ENCODE results near the gene ZNF691. TPM values are rescaled to one million over a fixed set of nuclear protein-coding genes. Genes with fewer than 3 reads are reported as not detected.

The ZNF691 gene
- total RNA-seq, 4 donors from 2014 or later: 7.6 to 11.6 (median 9.9) TPM

DNA sequence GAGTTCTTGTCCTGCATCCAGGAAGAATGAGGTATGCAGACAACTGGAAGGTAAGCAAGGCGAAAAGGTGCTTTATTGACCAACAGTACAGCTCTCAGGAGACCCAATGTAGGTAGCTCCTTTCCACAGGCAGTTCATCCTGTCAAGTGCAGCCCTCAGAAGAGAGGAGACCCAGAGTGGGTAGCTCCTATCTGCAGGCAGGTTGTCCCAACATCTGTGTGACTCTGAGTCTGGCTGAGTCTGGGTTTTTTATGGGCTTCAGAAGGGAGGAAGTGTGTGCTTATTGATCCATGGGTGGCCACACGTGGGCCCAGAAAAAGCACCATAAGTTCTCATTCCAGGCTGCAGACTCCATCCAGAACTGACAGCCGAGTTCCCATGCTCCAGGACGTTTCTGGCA, 34.0 kb downstream of the ZNF691 start:
- H3K4me3 ChIP-seq (ENCODE audit: low read depth, poor library complexity, severe bottlenecking): no peak overlapping the region
- 62 to 68% methylated on average over 4 of the region's 4 CpGs for WGBS, 2 donors
- no peak for TF ChIP-seq POLR2A (IDR thresholded peaks at IDR 0.05)
- TF ChIP-seq, protein P1, sequence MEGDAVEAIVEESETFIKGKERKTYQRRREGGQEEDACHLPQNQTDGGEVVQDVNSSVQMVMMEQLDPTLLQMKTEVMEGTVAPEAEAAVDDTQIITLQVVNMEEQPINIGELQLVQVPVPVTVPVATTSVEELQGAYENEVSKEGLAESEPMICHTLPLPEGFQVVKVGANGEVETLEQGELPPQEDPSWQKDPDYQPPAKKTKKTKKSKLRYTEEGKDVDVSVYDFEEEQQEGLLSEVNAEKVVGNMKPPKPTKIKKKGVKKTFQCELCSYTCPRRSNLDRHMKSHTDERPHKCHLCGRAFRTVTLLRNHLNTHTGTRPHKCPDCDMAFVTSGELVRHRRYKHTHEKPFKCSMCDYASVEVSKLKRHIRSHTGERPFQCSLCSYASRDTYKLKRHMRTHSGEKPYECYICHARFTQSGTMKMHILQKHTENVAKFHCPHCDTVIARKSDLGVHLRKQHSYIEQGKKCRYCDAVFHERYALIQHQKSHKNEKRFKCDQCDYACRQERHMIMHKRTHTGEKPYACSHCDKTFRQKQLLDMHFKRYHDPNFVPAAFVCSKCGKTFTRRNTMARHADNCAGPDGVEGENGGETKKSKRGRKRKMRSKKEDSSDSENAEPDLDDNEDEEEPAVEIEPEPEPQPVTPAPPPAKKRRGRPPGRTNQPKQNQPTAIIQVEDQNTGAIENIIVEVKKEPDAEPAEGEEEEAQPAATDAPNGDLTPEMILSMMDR (IDR thresholded peaks at IDR 0.05): no peak
- no peak for DNase-seq (ENCODE audit: low spot score in 2 of 2)
- intact Hi-C loops (cut with DNase I; ENCODE audit: low total_unique reads): no loop called here

DNA sequence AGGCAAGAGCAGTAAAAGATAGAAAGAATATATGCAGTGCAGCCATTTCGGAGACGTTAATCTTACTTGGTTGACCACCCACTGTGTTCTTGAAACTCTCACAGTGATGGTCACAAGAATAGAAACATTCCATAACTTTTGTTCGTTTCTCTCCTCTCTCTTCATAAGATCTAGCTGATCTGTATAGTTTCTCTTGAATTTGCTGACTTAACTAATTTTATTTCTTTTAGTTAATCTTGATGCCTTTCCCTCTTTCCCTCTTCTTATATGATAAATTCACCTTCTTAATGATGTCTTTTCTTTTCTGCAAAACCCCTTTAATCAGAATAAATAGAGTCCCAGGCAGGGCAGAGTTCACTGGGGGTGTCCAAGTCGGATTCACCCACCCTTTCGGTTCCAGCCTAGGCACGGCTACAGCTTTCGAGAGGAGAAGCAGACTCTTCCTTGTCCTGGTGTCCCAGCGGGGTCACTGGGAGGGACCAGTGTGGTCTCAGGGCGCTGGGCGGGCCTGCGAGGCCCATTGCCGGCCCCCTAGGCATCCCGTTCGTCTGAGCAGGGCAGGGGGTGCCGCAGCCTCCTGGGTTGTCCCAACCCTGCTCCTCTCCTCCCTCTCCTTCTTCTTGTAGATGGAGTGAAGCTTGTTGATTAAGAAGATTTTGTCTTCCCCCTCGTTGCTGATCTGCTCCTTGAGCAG, 39.8 kb downstream of the ZNF691 start:
- no peak for DNase-seq (ENCODE audit: low spot score in 2 of 2)
- intact Hi-C loops (cut with DNase I; ENCODE audit: low total_unique reads): no loop called here
- 82 to 89% methylated on average over 16 of the region's 16 CpGs for WGBS, 2 donors
- no peak overlapping the region for H3K4me3 ChIP-seq (ENCODE audit: low read depth, poor library complexity, severe bottlenecking)
- TF ChIP-seq POLR2A (IDR thresholded peaks at IDR 0.05): no peak
- TF ChIP-seq, protein P1 (IDR thresholded peaks at IDR 0.05): no peak

DNA sequence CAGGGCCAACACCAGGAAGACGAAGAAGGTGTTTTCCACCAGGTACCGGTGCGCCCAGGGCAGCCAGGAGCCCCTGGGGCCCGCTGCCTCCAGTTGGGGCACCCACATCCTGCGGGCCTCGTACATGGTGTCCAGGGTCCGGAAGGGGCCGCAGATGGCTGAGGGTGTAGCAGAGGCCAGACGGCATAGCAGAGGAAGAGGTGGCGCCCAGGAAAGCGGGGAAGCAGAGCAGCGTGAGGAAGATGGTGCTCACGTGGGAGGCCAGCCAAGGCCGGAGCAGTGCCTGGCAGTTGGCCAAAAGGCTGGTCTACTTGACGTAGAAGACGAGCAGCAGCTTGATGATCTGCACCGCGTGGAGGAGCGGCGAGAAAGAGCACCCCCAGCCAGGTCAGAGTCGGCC, 40.4 kb downstream of the ZNF691 start:
- intact Hi-C loops (cut with DNase I; ENCODE audit: low total_unique reads): no loop called here
- TF ChIP-seq, protein P1 (IDR thresholded peaks at IDR 0.05): no peak
- TF ChIP-seq POLR2A (IDR thresholded peaks at IDR 0.05): no peak
- no peak for DNase-seq (ENCODE audit: low spot score in 2 of 2)
- WGBS, 2 donors: 77 to 78% methylated on average over 21 of the region's 21 CpGs
- H3K4me3 ChIP-seq (ENCODE audit: low read depth, poor library complexity, severe bottlenecking): no peak overlapping the region

DNA sequence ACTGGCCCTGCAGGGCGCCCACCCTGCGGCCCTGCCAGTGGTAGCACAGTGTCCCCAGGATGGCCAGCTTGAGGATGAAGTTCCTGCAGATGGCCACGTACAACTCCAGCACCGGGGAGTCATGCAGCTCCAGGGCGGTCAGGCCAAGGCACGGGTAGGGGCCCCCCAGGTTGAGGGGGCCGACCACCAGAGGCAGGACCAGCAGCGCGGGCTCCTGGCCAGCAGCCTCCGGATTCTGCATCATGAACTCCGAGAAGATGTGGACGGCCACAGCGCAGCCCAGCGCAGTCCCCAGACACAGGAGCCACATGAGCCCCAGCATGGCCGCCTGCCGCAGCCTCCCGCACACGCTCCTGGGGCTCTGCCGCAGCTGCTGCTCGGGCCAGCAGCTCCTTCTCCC, 41.0 kb downstream of the ZNF691 start:
- no peak overlapping the region for H3K4me3 ChIP-seq (ENCODE audit: low read depth, poor library complexity, severe bottlenecking)
- intact Hi-C loops (cut with DNase I; ENCODE audit: low total_unique reads): no loop called here
- DNase-seq (ENCODE audit: low spot score in 2 of 2): no peak
- 97 to 98% methylated on average over 6 to 13 of the region's 20 CpGs for WGBS, 2 donors
- TF ChIP-seq POLR2A (IDR thresholded peaks at IDR 0.05): no peak
- TF ChIP-seq, protein P1 (IDR thresholded peaks at IDR 0.05): no peak

DNA sequence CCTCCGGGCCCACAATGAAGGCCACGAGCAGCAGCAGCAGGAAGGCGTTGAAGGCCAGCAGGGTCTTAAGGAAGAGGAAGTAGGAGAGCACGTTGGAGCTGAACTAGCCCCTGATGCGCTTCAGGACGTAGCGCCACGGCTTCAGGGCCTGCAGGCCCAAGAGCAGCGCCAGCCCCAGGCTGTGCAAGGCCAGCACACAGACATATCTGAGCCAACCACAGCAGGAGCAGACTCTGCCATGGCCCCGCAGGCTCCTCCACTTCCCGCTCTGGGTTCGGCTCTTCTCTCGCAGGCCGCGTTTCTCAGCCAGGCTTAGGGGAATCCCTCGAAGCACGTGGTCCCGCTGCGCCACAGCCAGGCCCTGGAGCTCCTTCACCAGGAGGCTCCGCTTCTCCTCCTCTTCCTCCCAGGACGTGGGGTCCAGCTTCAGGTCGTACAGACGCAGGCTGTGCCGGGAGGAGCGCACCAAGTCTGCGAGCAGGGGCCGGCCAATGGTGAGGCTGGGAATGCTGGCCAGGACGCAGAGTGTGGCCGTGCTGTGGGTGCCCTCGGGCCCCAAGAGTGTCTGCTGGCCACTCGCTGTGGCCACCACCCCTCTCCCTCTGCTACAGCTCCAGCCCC, 41.7 kb downstream of the ZNF691 start:
- intact Hi-C loops (cut with DNase I; ENCODE audit: low total_unique reads): no loop called here
- H3K4me3 ChIP-seq (ENCODE audit: low read depth, poor library complexity, severe bottlenecking): no peak overlapping the region
- no peak for DNase-seq (ENCODE audit: low spot score in 2 of 2)
- no peak for TF ChIP-seq POLR2A (IDR thresholded peaks at IDR 0.05)
- TF ChIP-seq, protein P1 (IDR thresholded peaks at IDR 0.05): no peak
- WGBS, 2 donors: 89 to 90% methylated on average over 29 to 31 of the region's 31 CpGs

All from lower leg skin (tissue), 4 donors.